Measurements from ENCODE around the gene ZNF526.

The ZNF526 gene

GRCh38 chr19:42246922-42247639 lies 27.0 kb downstream of the ZNF526 start:
- H4K91ac ChIP-seq (ENCODE audit: low read length): peak overlapping the region; percentile 70
- no peaks in the 10 kb centered on the region for H3K9me3 ChIP-seq (ENCODE audit: control insufficient read depth, low read length)
- peak overlapping the region; percentile 85 for H4K8ac ChIP-seq (ENCODE audit: low read length)
- no peak overlapping the region for H3K4me3 ChIP-seq (ENCODE audit: insufficient read depth in 1 of 2, low read depth in 1 of 2, low read length in 2 of 2)
- H2BK12ac ChIP-seq (ENCODE audit: low read length in 2 of 2): peak overlapping the region in 1 of 2 experiments; percentile 38
- DNase-seq: peak; percentile 24
- peak overlapping the region; percentile 99 for H3K9ac ChIP-seq (ENCODE audit: low read length)
- peak overlapping the region; percentile 8 for H2BK120ac ChIP-seq (ENCODE audit: low read depth, low read length)
- H3K36me3 ChIP-seq (ENCODE audit: control insufficient read depth in 1 of 2, insufficient read depth in 2 of 2, low read depth in 1 of 2, low read length in 2 of 2): peaks cover 14 to 50% of the 10 kb centered on the region in 2 experiments
- no peak overlapping the region for H2BK5ac ChIP-seq (ENCODE audit: low read depth, low read length, poor library complexity, severe bottlenecking)
- peak overlapping the region; percentile 48 for H3K27ac ChIP-seq (ENCODE audit: low read length, poor library complexity, severe bottlenecking)
- peaks cover 21% of the 10 kb centered on the region for H3K79me1 ChIP-seq (replicated peaks; ENCODE audit: low read length, poor library complexity, severe bottlenecking)
- H3K4me2 ChIP-seq (ENCODE audit: low read length, poor library complexity, severe bottlenecking): no peak overlapping the region
- H3K23ac ChIP-seq (ENCODE audit: low read length in 2 of 2): peak overlapping the region in 1 of 2 experiments; percentile 2
- peak overlapping the region in 1 of 2 experiments; percentile 11 for H3K4ac ChIP-seq (ENCODE audit: low read depth in 1 of 2, low read length in 2 of 2)
- H2AK5ac ChIP-seq (ENCODE audit: low read length, severe bottlenecking): peak overlapping the region; percentile 80
- no peak overlapping the region for H3K14ac ChIP-seq (ENCODE audit: low read length in 2 of 2)
- H2AFZ ChIP-seq (ENCODE audit: low read depth, low read length): no peak overlapping the region
- H3K27me3 ChIP-seq (ENCODE audit: control insufficient read depth in 1 of 2, insufficient read depth in 1 of 2, low read length in 2 of 2): no peaks in the 10 kb centered on the region
- peaks cover 40% of the 10 kb centered on the region for H3K4me1 ChIP-seq (ENCODE audit: control insufficient read depth, insufficient read depth, low read depth, low read length)
- H3K18ac ChIP-seq (ENCODE audit: low read depth in 1 of 2, low read length in 2 of 2): no peak overlapping the region
- 94% methylated on average over 7 of the region's 7 CpGs for WGBS
- no peak overlapping the region for H2BK15ac ChIP-seq (ENCODE audit: low read depth, poor library complexity, severe bottlenecking)

- Histone ChIP-seq H4K91ac (ENCODE audit: low read length) (no peak overlapping the region), H3K79me1 (replicated peaks; ENCODE audit: low read length, poor library complexity, severe bottlenecking) (peaks cover 21% of the 10 kb centered on the region), H3K23ac (ENCODE audit: low read length in 2 of 2) (no peak overlapping the region), H3K4ac (ENCODE audit: low read depth in 1 of 2, low read length in 2 of 2) (no peak overlapping the region), H2BK15ac (ENCODE audit: low read depth, poor library complexity, severe bottlenecking) (peak overlapping the region; percentile 34), H4K8ac (ENCODE audit: low read length) (peak overlapping the region; percentile 21), H3K9ac (ENCODE audit: low read length) (peak overlapping the region; percentile 99), H2BK120ac (ENCODE audit: low read depth, low read length) (no peak overlapping the region), H3K4me3 (ENCODE audit: insufficient read depth in 1 of 2, low read depth in 1 of 2, low read length in 2 of 2) (no peak overlapping the region), H3K36me3 (ENCODE audit: control insufficient read depth in 1 of 2, insufficient read depth in 2 of 2, low read depth in 1 of 2, low read length in 2 of 2) (peaks cover 14 to 54% of the 10 kb centered on the region in 2 experiments), H3K18ac (ENCODE audit: low read depth in 1 of 2, low read length in 2 of 2) (no peak overlapping the region), H3K4me2 (ENCODE audit: low read length, poor library complexity, severe bottlenecking) (no peak overlapping the region), H2AFZ (ENCODE audit: low read depth, low read length) (no peak overlapping the region), H2BK12ac (ENCODE audit: low read length in 2 of 2) (no peak overlapping the region), H2BK5ac (ENCODE audit: low read depth, low read length, poor library complexity, severe bottlenecking) (no peak overlapping the region), H3K4me1 (ENCODE audit: control insufficient read depth, insufficient read depth, low read depth, low read length) (peaks cover 47% of the 10 kb centered on the region), H2AK5ac (ENCODE audit: low read length, severe bottlenecking) (no peak overlapping the region), H3K27ac (ENCODE audit: low read length, poor library complexity, severe bottlenecking) (no peak overlapping the region), H3K14ac (ENCODE audit: low read length in 2 of 2) (no peak overlapping the region), H3K27me3 (ENCODE audit: control insufficient read depth in 1 of 2, insufficient read depth in 1 of 2, low read length in 2 of 2) (no peaks in the 10 kb centered on the region), H3K9me3 (ENCODE audit: control insufficient read depth, low read length) (no peaks in the 10 kb centered on the region)
- WGBS: 88% methylated on average over 1 of the region's 6 CpGs
- DNase-seq: no peak
Observed at GRCh38 chr19:42247640-42248199, 27.6 kb downstream of the ZNF526 start.

- H3K79me1 ChIP-seq (replicated peaks; ENCODE audit: low read length, poor library complexity, severe bottlenecking): peaks cover 21% of the 10 kb centered on the region
- H2BK5ac ChIP-seq (ENCODE audit: low read depth, low read length, poor library complexity, severe bottlenecking): no peak overlapping the region
- H4K91ac ChIP-seq (ENCODE audit: low read length): no peak overlapping the region
- peak overlapping the region; percentile 23 for H2BK120ac ChIP-seq (ENCODE audit: low read depth, low read length)
- no peaks in the 10 kb centered on the region for H3K9me3 ChIP-seq (ENCODE audit: control insufficient read depth, low read length)
- no peak overlapping the region for H3K9ac ChIP-seq (ENCODE audit: low read length)
- H3K4me1 ChIP-seq (ENCODE audit: control insufficient read depth, insufficient read depth, low read depth, low read length): peaks cover 48% of the 10 kb centered on the region
- H3K27ac ChIP-seq (ENCODE audit: low read length, poor library complexity, severe bottlenecking): no peak overlapping the region
- H3K14ac ChIP-seq (ENCODE audit: low read length in 2 of 2): no peak overlapping the region
- peak overlapping the region in 1 of 2 experiments; percentile 20 for H3K4me3 ChIP-seq (ENCODE audit: insufficient read depth in 1 of 2, low read depth in 1 of 2, low read length in 2 of 2)
- 98% methylated on average over 41 of the region's 41 CpGs for WGBS
- H2AK5ac ChIP-seq (ENCODE audit: low read length, severe bottlenecking): no peak overlapping the region
- no peak for DNase-seq
- no peak overlapping the region for H2AFZ ChIP-seq (ENCODE audit: low read depth, low read length)
- no peak overlapping the region for H3K18ac ChIP-seq (ENCODE audit: low read depth in 1 of 2, low read length in 2 of 2)
- H2BK12ac ChIP-seq (ENCODE audit: low read length in 2 of 2): no peak overlapping the region
- H3K36me3 ChIP-seq (ENCODE audit: control insufficient read depth in 1 of 2, insufficient read depth in 2 of 2, low read depth in 1 of 2, low read length in 2 of 2): peaks cover 14 to 55% of the 10 kb centered on the region in 2 experiments
- H3K4ac ChIP-seq (ENCODE audit: low read depth in 1 of 2, low read length in 2 of 2): no peak overlapping the region
- H3K27me3 ChIP-seq (ENCODE audit: control insufficient read depth in 1 of 2, insufficient read depth in 1 of 2, low read length in 2 of 2): no peaks in the 10 kb centered on the region
- no peak overlapping the region for H3K23ac ChIP-seq (ENCODE audit: low read length in 2 of 2)
- H2BK15ac ChIP-seq (ENCODE audit: low read depth, poor library complexity, severe bottlenecking): no peak overlapping the region
- H3K4me2 ChIP-seq (ENCODE audit: low read length, poor library complexity, severe bottlenecking): no peak overlapping the region
- H4K8ac ChIP-seq (ENCODE audit: low read length): peak overlapping the region; percentile 49
Observed at GRCh38 chr19:42248270-42249148, 28.4 kb downstream of the ZNF526 start.
